Endothelial cell (in vitro differentiated cells): ENCODE data around the gene WDFY2. TPM values are rescaled to one million over a fixed set of nuclear protein-coding genes. Genes with fewer than 3 reads are reported as not detected.

Source experiments
- DNase-seq: peaks from one replicate; pipeline ENCODE4 v3.0.0; 2021; ENCODE audit warnings: low spot score
- H3K27ac Mint-ChIP-seq: one replicate; pipeline ENCODE4 v1.8.0; 2021; ENCODE audit warnings: mixed read lengths, inconsistent platforms; ENCODE audit not compliant: unreplicated experiment
- H3K27me3 Mint-ChIP-seq: one replicate; pipeline ENCODE4 v1.8.0; 2021; ENCODE audit warnings: mild to moderate bottlenecking, moderate library complexity, mixed read lengths, inconsistent platforms; ENCODE audit not compliant: unreplicated experiment
- H3K36me3 Mint-ChIP-seq: one replicate; pipeline ENCODE4 v1.8.0; 2021; ENCODE audit warnings: mild to moderate bottlenecking, low read depth, mixed read lengths, inconsistent platforms; ENCODE audit not compliant: unreplicated experiment
- H3K4me1 Mint-ChIP-seq: one replicate; pipeline ENCODE4 v1.8.0; 2021; ENCODE audit warnings: mild to moderate bottlenecking, mixed read lengths, inconsistent platforms; ENCODE audit not compliant: unreplicated experiment
- H3K4me3 Mint-ChIP-seq: one replicate; pipeline ENCODE4 v1.8.0; 2021; ENCODE audit warnings: mild to moderate bottlenecking, mixed read lengths, inconsistent platforms; ENCODE audit not compliant: unreplicated experiment
- H3K9me3 Mint-ChIP-seq: one replicate; pipeline ENCODE4 v1.8.0; 2021; ENCODE audit warnings: mixed read lengths, inconsistent platforms; ENCODE audit not compliant: unreplicated experiment
- CTCF ChIP-seq: fragments of 200-600 bp; sonication (generic); IDR thresholded peaks from one replicate; pipeline ENCODE4 v1.5.0; 2021; ENCODE audit warnings: antibody characterized with exemption; ENCODE audit not compliant: unreplicated experiment
- total RNA-seq: library from RNA; stranded (reverse); fragmentation: NEBNext Ultra II Directional; extraction: Animal tissue kit (Norgen Biotek cat#: 25700); gene quantifications from one replicate; pipeline ENCODE4 v1.2.1, GENCODE V29; 2021; ENCODE audit not compliant: unreplicated experiment

The WDFY2 gene
- total RNA-seq, 1 donor from 2014 or later, result 22.7 TPM

GRCh38 chr13:51577690-51578089, 6.6 kb upstream of the WDFY2 start:
- peaks cover 8% of the 10 kb centered on the region for H3K27me3 Mint-ChIP-seq
- H3K36me3 Mint-ChIP-seq, result peaks cover 2% of the 10 kb centered on the region
- peaks cover 2% of the 10 kb centered on the region for H3K4me1 Mint-ChIP-seq
- H3K9me3 Mint-ChIP-seq, result no peaks in the 10 kb centered on the region
- H3K27ac Mint-ChIP-seq, result no peak overlapping the region
- no peak for TF ChIP-seq CTCF
- H3K4me3 Mint-ChIP-seq, result no peak overlapping the region
- no peak for DNase-seq

GRCh38 chr13:51579676-51580075, 4.6 kb upstream of the WDFY2 start:
- Mint-ChIP-seq H3K27ac (no peak overlapping the region), H3K36me3 (peaks cover 6% of the 10 kb centered on the region), H3K9me3 (no peaks in the 10 kb centered on the region), H3K4me1 (peaks cover 11% of the 10 kb centered on the region), H3K27me3 (peaks cover 13% of the 10 kb centered on the region), H3K4me3 (no peak overlapping the region)
- no peak for DNase-seq
- TF ChIP-seq CTCF, result no peak

- peaks cover 9% of the 10 kb centered on the region for H3K36me3 Mint-ChIP-seq
- TF ChIP-seq CTCF, result no peak
- no peak overlapping the region for H3K4me3 Mint-ChIP-seq
- H3K9me3 Mint-ChIP-seq, result no peaks in the 10 kb centered on the region
- peaks cover 17% of the 10 kb centered on the region for H3K4me1 Mint-ChIP-seq
- DNase-seq, result no peak
- peak overlapping the region; percentile 1 for H3K27ac Mint-ChIP-seq
- peaks cover 15% of the 10 kb centered on the region for H3K27me3 Mint-ChIP-seq
Measured at GRCh38 chr13:51581148-51581820, 3.0 kb upstream of the WDFY2 start.

- Mint-ChIP-seq H3K27me3 (peaks cover 16% of the 10 kb centered on the region), H3K27ac (peak overlapping the region; percentile 70), H3K36me3 (peaks cover 9% of the 10 kb centered on the region), H3K9me3 (no peaks in the 10 kb centered on the region), H3K4me3 (peak overlapping the region; percentile 86), H3K4me1 (peaks cover 31% of the 10 kb centered on the region)
- no peak for TF ChIP-seq CTCF
- no peak for DNase-seq
Measured at GRCh38 chr13:51583469-51583874, 790 bp upstream of the WDFY2 start.
